HepG2 (cell line): ENCODE data around the gene PHLDB1. TPM values are rescaled to one million over a fixed set of nuclear protein-coding genes. Genes with fewer than 3 reads are reported as not detected.

ENCODE experiments used
- ATAC-seq: fragments of 200-7000 bp; cut with Tn5 transposase; 3 replicates; pipeline ENCODE4 v1.9.1; 2020; ENCODE audit warnings: mild to moderate bottlenecking, moderate library complexity
- BruUV-seq: library from RNA; stranded (reverse); fragments of 400-500 nt; replicated peaks from 2 replicates; lab custom pipeline; 2021; lab: Mats Ljungman, UMichigan
- CTCF ChIA-PET: fragments of 300-600 bp; formaldehyde crosslinking; extraction: SDS; loops from one replicate; lab custom pipeline; 2021; ENCODE audit warnings: low total read pairs, inconsistent platforms, low intra/inter-chr PET ratio; lab: Yijun Ruan, JAX
- POLR2A ChIA-PET: fragments of 350-600 bp; sonication (Branson Sonifier 250); formaldehyde crosslinking; loops from one replicate; lab custom pipeline; 2020; ENCODE audit warnings: antibody characterized with exemption, inconsistent platforms; lab: Yijun Ruan, JAX
- DNase-seq: peaks from one replicate; pipeline ENCODE4 v3.0.0-alpha.2; 2015; ENCODE audit warnings: low spot score
- FAIRE-seq: peaks from 3 replicates; lab custom pipeline; 2011; peaks lifted over from hg19 to GRCh38; lab: Jason Lieb, UNC
- H2AFZ ChIP-seq: one replicate; pipeline ENCODE4 v1.6.1; 2011; ENCODE audit warnings: low read length, inconsistent platforms
- H3K27ac ChIP-seq: fragments of 300-600 bp; 3 replicates; pipeline ENCODE4 v1.8.0; 2011; ENCODE audit warnings: mixed run types, mild to moderate bottlenecking, mixed read lengths, low read length, inconsistent platforms; ENCODE audit not compliant: insufficient read depth; ENCODE audit errors: extremely low read length
- H3K27me3 ChIP-seq, 2 experiments: fragments of 200-600 bp in 1 of 2; 2 replicates in 1 of 2; 3 replicates in 1 of 2; pipeline versions ENCODE4 v1.6.0 to v1.8.0; 2011; ENCODE audit warnings: low read length in 2 of 2, mild to moderate bottlenecking in 2 of 2, moderate library complexity in 2 of 2, inconsistent platforms in 1 of 2; ENCODE audit not compliant: insufficient read depth in 2 of 2, control insufficient read depth in 1 of 2
- H3K36me3 ChIP-seq, 2 experiments: fragments of 200-600 bp in 1 of 2; replicated peaks in 1 of 2; 2 replicates in 1 of 2; 3 replicates in 1 of 2; pipeline versions ENCODE4 v1.5.1 to v1.8.0; 2011; ENCODE audit warnings: low read length in 2 of 2, inconsistent platforms in 1 of 2; ENCODE audit not compliant: insufficient read depth in 2 of 2, control insufficient read depth in 1 of 2
- H3K4me1 ChIP-seq: 2 replicates; pipeline ENCODE4 v1.5.1; 2012; ENCODE audit warnings: low read length, inconsistent platforms; ENCODE audit not compliant: insufficient read depth
- H3K4me2 ChIP-seq: 2 replicates; pipeline ENCODE4 v1.6.0; 2011; ENCODE audit warnings: low read depth, low read length, inconsistent platforms
- H3K4me3 ChIP-seq, 3 experiments: fragments of 200-600 bp in 1 of 3; sonication (generic), shearing (Covaris generic) in 1 of 3; replicated peaks in 1 of 3; 2 replicates each; pipeline ENCODE4 v1.5.1; 2011 to 2016; ENCODE audit warnings: low read length in 3 of 3, inconsistent platforms in 2 of 3, low read depth in 2 of 3, mild to moderate bottlenecking in 2 of 3, control low read depth in 1 of 3, mixed read lengths in 1 of 3; ENCODE audit not compliant: insufficient read depth in 1 of 3
- H3K79me2 ChIP-seq: one replicate; pipeline ENCODE4 v1.6.1; 2011; ENCODE audit warnings: low read length, inconsistent platforms; ENCODE audit not compliant: insufficient read depth
- H3K9ac ChIP-seq: 2 replicates; pipeline ENCODE4 v1.6.0; 2011; ENCODE audit warnings: mild to moderate bottlenecking, low read depth, low read length, inconsistent platforms; ENCODE audit not compliant: insufficient read depth
- H3K9me3 ChIP-seq: 2 replicates; pipeline ENCODE4 v1.5.1; 2012; ENCODE audit warnings: mild to moderate bottlenecking, low read length
- H4K20me1 ChIP-seq: 2 replicates; pipeline ENCODE4 v1.6.0; 2011; ENCODE audit warnings: inconsistent platforms, mild to moderate bottlenecking, low read length, moderate library complexity; ENCODE audit not compliant: insufficient read depth
- ASH2L ChIP-seq: fragments of 300-600, 200-600 bp; sonication (generic); IDR thresholded peaks from 2 replicates; pipeline ENCODE4 v1.7.0; 2017; ENCODE audit warnings: low read depth, mild to moderate bottlenecking, moderate library complexity, mixed read lengths, low read length; ENCODE audit not compliant: insufficient read length
- ETV6 ChIP-seq: sonication (generic); formaldehyde crosslinking; conservative IDR thresholded peaks from 2 replicates; pipeline ENCODE4 v1.4.0; 2020; ENCODE audit warnings: missing genetic modification reagents
- IKZF5 ChIP-seq: IDR thresholded peaks from 2 replicates; pipeline ENCODE4 v1.6.1; 2018; ENCODE audit warnings: missing genetic modification reagents, mild to moderate bottlenecking, missing compliant biosample characterization
- PATZ1 ChIP-seq: sonication (generic); formaldehyde crosslinking; IDR thresholded peaks from 2 replicates; pipeline ENCODE4 v1.4.0; 2020; ENCODE audit warnings: missing genetic modification reagents
- SMC3 ChIP-seq: IDR thresholded peaks from 2 replicates; pipeline ENCODE4 v1.6.1; 2011; ENCODE audit warnings: low read length, improper control_type of control experiment
- SNAI1 ChIP-seq: sonication (generic); formaldehyde crosslinking; IDR thresholded peaks from 2 replicates; pipeline ENCODE4 v1.5.0; 2020; ENCODE audit warnings: mild to moderate bottlenecking, missing genetic modification reagents, borderline replicate concordance
- SRSF4 ChIP-seq: fragments of 200-400 bp; formaldehyde crosslinking; IDR thresholded peaks from one replicate; pipeline ENCODE4 v1.6.1; 2018; ENCODE audit warnings: mild to moderate bottlenecking, low read depth, low read length, moderate library complexity; ENCODE audit not compliant: poor library complexity, severe bottlenecking
- THRA ChIP-seq: sonication (generic); formaldehyde crosslinking; IDR thresholded peaks from 2 replicates; pipeline ENCODE4 v1.4.0; 2020; ENCODE audit warnings: missing genetic modification reagents, borderline replicate concordance
- ZNF251 ChIP-seq: sonication (generic); formaldehyde crosslinking; IDR thresholded peaks from 2 replicates; pipeline ENCODE4 v1.9.0; 2021; ENCODE audit warnings: mild to moderate bottlenecking, missing genetic modification reagents
- ZNF331 ChIP-seq: sonication (generic); formaldehyde crosslinking; IDR thresholded peaks from 2 replicates; pipeline ENCODE4 v1.4.0; 2020; ENCODE audit warnings: missing genetic modification reagents
- ZNF333 ChIP-seq: sonication (generic); formaldehyde crosslinking; IDR thresholded peaks from 2 replicates; pipeline ENCODE4 v1.4.0; 2020; ENCODE audit warnings: mild to moderate bottlenecking, missing genetic modification reagents, borderline replicate concordance
- ZNF414 ChIP-seq: sonication (generic); formaldehyde crosslinking; IDR thresholded peaks from 2 replicates; pipeline ENCODE4 v1.5.0; 2020; ENCODE audit warnings: missing genetic modification reagents
- ZSCAN5A ChIP-seq: sonication (generic); formaldehyde crosslinking; IDR thresholded peaks from 2 replicates; pipeline ENCODE4 v1.8.0; 2022; ENCODE audit warnings: mild to moderate bottlenecking, missing genetic modification reagents, borderline replicate concordance
- WGBS: methylation state at CpG from one replicate; pipeline ENCODE4 v1.1.6; 2017; ENCODE audit warnings: low lambda C conversion rate; 5-methylcytosine and 5-hydroxymethylcytosine counted together
- in situ Hi-C: cut with HindIII; loops from 2 replicates; pipeline ENCODE4 v1.10.0; 2017; ENCODE audit warnings: low pct_unique_long_range_greater_than_20kb; ENCODE audit not compliant: extremely low pct_ligation_motif_present
- intact Hi-C: fragments of 100-400 bp; cut with micrococcal nuclease; formaldehyde crosslinking; loops from one replicate; pipeline ENCODE4 v1.10.0; 2022; ENCODE audit not compliant: unreplicated experiment
- polyA plus RNA-seq, 8 experiments: library from polyadenylated mRNA; depleted of rRNA in 3 of 8; stranded (reverse) in 7 of 8; unstranded in 1 of 8; fragments of >200 nt; fragmentation: Illumina TruSeq in 4 of 8; extraction: Trizol in 4 of 8; gene quantifications; 2 replicates each; pipeline versions ENCODE4 v1.2.1 to v1.2.3, GENCODE V29; 2011 to 2016; ENCODE audit warnings: low read depth in 4 of 8, missing spikeins in 1 of 8, mixed read lengths in 1 of 8; ENCODE audit not compliant: insufficient read depth in 1 of 8
- total RNA-seq, 5 experiments: library from RNA; depleted of rRNA; stranded (reverse); fragments of >200 nt; fragmentation: Illumina TruSeq; extraction: Trizol; gene quantifications; 2 replicates each; pipeline ENCODE4 v1.2.3, GENCODE V29; 2016; ENCODE audit warnings: low read depth in 1 of 5

The PHLDB1 gene
- total and polyA plus RNA-seq, 2 of the 13 experiments (the other 11 are each of a cell fraction or from before 2014, with no cell fraction given): 13.8 to 14.2 TPM

GRCh38 chr11:118621071-118621783 lies 13.8 kb downstream of the PHLDB1 start (continued):
- 0 out of 2 replicates have a peak, but pooled peaks have one; percentile 7 for TF ChIP-seq IKZF5 (CRISPR knock-in tag)
- TF ChIP-seq THRA (CRISPR knock-in tag): 0 out of 2 replicates have a peak, but pooled peaks have one; percentile 7
- no peak for TF ChIP-seq ETV6 (CRISPR knock-in tag)
- peak; percentile 30 for TF ChIP-seq ASH2L
- TF ChIP-seq SMC3: no peak
- TF ChIP-seq ZNF414: peak; percentile 58; the same call in 1 of the 2 replicates

GRCh38 chr11:118621784-118622375 lies 14.5 kb downstream of the PHLDB1 start:
- Histone ChIP-seq H3K79me2 (peaks cover 9% of the 10 kb centered on the region), H3K27ac (peak overlapping the region; percentile 95), H2AFZ (peak overlapping the region; percentile 69), H3K9ac (peak overlapping the region; percentile 82), H3K27me3 (no peaks in the 10 kb centered on the region; a peak in 1 of 5 replicates), H4K20me1 (no peaks in the 10 kb centered on the region), H3K9me3 (no peaks in the 10 kb centered on the region), H3K4me1 (peaks cover 57% of the 10 kb centered on the region), H3K4me3 (peak overlapping the region; percentile 81 to 97 (median 87)), H3K4me2 (peak overlapping the region; percentile 98), H3K36me3 (peaks cover 5 to 13% of the 10 kb centered on the region in 2 experiments; a peak in 4 of 5 replicates)
- 0 out of 3 replicates have a peak, but pooled peaks have one; percentile 3 for ATAC-seq
- CTCF ChIA-PET: no interaction called here
- FAIRE-seq: no peak
- WGBS: 10% methylated on average over 3 of the region's 4 CpGs
- in situ Hi-C loops: no loop called here
- TSS peak; percentile 51 for BruUV-seq
- intact Hi-C loops: loop anchor here (5.0 kb wide), 1 partner anchor 35 kb away; no protein-coding TSS in a partner anchor
- POLR2A ChIA-PET: interaction anchor here (0.5 to 2.7 kb wide), 14 partner anchors 8 to 376 kb away, joined by 3 to 83 read pairs (median 9); partner anchors contain the start of genes ARCN1, PHLDB1 and TREH
- no peak for DNase-seq
- TF ChIP-seq ZSCAN5A (CRISPR knock-in tag) (0 out of 2 replicates have a peak, but pooled peaks have one; percentile 15), ZNF333 (CRISPR knock-in tag) (no peak), PATZ1 (CRISPR knock-in tag) (0 out of 2 replicates have a peak, but pooled peaks have one; percentile 4), SRSF4 (no peak), ZNF251 (CRISPR knock-in tag) (no peak), ZNF331 (CRISPR knock-in tag) (no peak), SNAI1 (CRISPR knock-in tag) (no peak)
